Inflammatory macrophage treated with lipopolysaccharide for 4 hours (primary cell): ENCODE results near the gene DEFB124.

Experiments used
- DNase-seq: peaks from one replicate; pipeline ENCODE4 v3.0.0-alpha.2; 2020

Gene DEFB124

GRCh38 chr20:31415653-31416052 lies 59.3 kb downstream of the DEFB124 start:
- no peak for DNase-seq
